Hematopoietic multipotent progenitor cell treated with erythropoietin and hydrocortisone succinate and interleukin-3 and kit ligand, for 4 days (in vitro differentiated cells): ENCODE results near the gene CAMK2D.
"Not testable (repeated sequence)": the region's sequence is repeated elsewhere in the genome, so short reads cannot be mapped to it uniquely, and the experiment has no call there.

Source experiments
- DNase-seq: peaks from one replicate; pipeline ENCODE4 v3.0.0-alpha.2; 2015

CAMK2D gene

GRCh38 chr4:113727802-113728201 is 33.7 kb downstream of the CAMK2D start:
- no peak for DNase-seq

- no peak for DNase-seq
These were observed 35.6 kb downstream of the CAMK2D start for GRCh38 chr4:113725963-113726362.

- no peak for DNase-seq
These were observed 43.3 kb downstream of the CAMK2D start for GRCh38 chr4:113718252-113718651.

GRCh38 chr4:113711883-113712662 is 49.5 kb downstream of the CAMK2D start:
- DNase-seq, result no peak

- no peak for DNase-seq
These were observed 53.3 kb downstream of the CAMK2D start for GRCh38 chr4:113708250-113708649.

- no peak for DNase-seq
These were observed 54.5 kb downstream of the CAMK2D start for GRCh38 chr4:113707048-113707447.

GRCh38 chr4:113705097-113705496 is 56.4 kb downstream of the CAMK2D start:
- DNase-seq, result not testable (repeated sequence)

- not testable (repeated sequence) for DNase-seq
These were observed 58.9 kb downstream of the CAMK2D start for GRCh38 chr4:113702596-113702995.

GRCh38 chr4:113701169-113701568 is 60.4 kb downstream of the CAMK2D start:
- no peak for DNase-seq

GRCh38 chr4:113700602-113701150 is 60.9 kb downstream of the CAMK2D start:
- no peak for DNase-seq

- DNase-seq, result no peak
These were observed 61.8 kb downstream of the CAMK2D start for GRCh38 chr4:113699772-113700171.

- DNase-seq, result no peak
These were observed 64.1 kb downstream of the CAMK2D start for GRCh38 chr4:113697429-113697828.

GRCh38 chr4:113695328-113696169 is 66.0 kb downstream of the CAMK2D start:
- no peak for DNase-seq

- DNase-seq, result no peak
These were observed 67.5 kb downstream of the CAMK2D start for GRCh38 chr4:113694008-113694407.

- DNase-seq, result peak; percentile 25
These were observed 68.6 kb downstream of the CAMK2D start for GRCh38 chr4:113692809-113693411.

GRCh38 chr4:113691676-113692075 is 69.9 kb downstream of the CAMK2D start:
- DNase-seq, result no peak

GRCh38 chr4:113689394-113689793 is 72.1 kb downstream of the CAMK2D start:
- DNase-seq, result no peak

- peak; percentile 8 for DNase-seq
These were observed 74.3 kb downstream of the CAMK2D start for GRCh38 chr4:113687067-113687718.

GRCh38 chr4:113685157-113685556 is 76.4 kb downstream of the CAMK2D start:
- DNase-seq, result not testable (repeated sequence)

GRCh38 chr4:113684534-113685091 is 76.9 kb downstream of the CAMK2D start:
- DNase-seq, result no peak

GRCh38 chr4:113682730-113683537 is 78.6 kb downstream of the CAMK2D start:
- DNase-seq, result peak; percentile 10
